AG10803 (cell line): Measurements from ENCODE around the gene KATNAL2.

Source experiments
- DNase-seq: peaks from one replicate; pipeline ENCODE4 v3.0.0; 2010; ENCODE audit warnings: low read depth
- H3K4me3 ChIP-seq: 2 replicates; pipeline ENCODE4 v1.5.1; 2011; ENCODE audit warnings: mild to moderate bottlenecking, low read length, control low read depth
- CTCF ChIP-seq: conservative IDR thresholded peaks from 2 replicates; pipeline ENCODE4 v1.5.1; 2011; ENCODE audit warnings: mild to moderate bottlenecking, low read length, control low read depth, inconsistent platforms

The KATNAL2 gene

GRCh38 chr18:46939337-46939963 lies 22.0 kb downstream of the KATNAL2 start:
- no peak overlapping the region for H3K4me3 ChIP-seq
- peak; percentile 75 for DNase-seq
- TF ChIP-seq CTCF = no peak

GRCh38 chr18:46939998-46940571 lies 22.7 kb downstream of the KATNAL2 start:
- no peak for TF ChIP-seq CTCF
- no peak overlapping the region for H3K4me3 ChIP-seq
- DNase-seq = peak; percentile 7

GRCh38 chr18:46942646-46943045 lies 25.2 kb downstream of the KATNAL2 start:
- no peak for DNase-seq
- no peak for TF ChIP-seq CTCF
- H3K4me3 ChIP-seq = no peak overlapping the region

GRCh38 chr18:46946656-46947282 lies 29.4 kb downstream of the KATNAL2 start:
- TF ChIP-seq CTCF = no peak
- H3K4me3 ChIP-seq = peak overlapping the region; percentile 70
- DNase-seq = peak; percentile 69

GRCh38 chr18:46950064-46950656 lies 32.8 kb downstream of the KATNAL2 start:
- DNase-seq = peak; percentile 3
- H3K4me3 ChIP-seq = no peak overlapping the region
- TF ChIP-seq CTCF = peak; percentile 48

- TF ChIP-seq CTCF = no peak
- DNase-seq = no peak
- no peak overlapping the region for H3K4me3 ChIP-seq
Measured at GRCh38 chr18:46953195-46953594, 35.8 kb downstream of the KATNAL2 start.
